ENCODE data around the gene CCDC102B.

Gene CCDC102B

GRCh38 chr18:68822926-68823325, 25.0 kb downstream of the CCDC102B start:
- no peak for TF ChIP-seq CTCF (IDR thresholded peaks at IDR 0.05; ENCODE audit: low read length, missing control alignments)
- no peak for DNase-seq (ENCODE audit: low read depth)
- H3K4me3 ChIP-seq (replicated peaks; ENCODE audit: low read depth, low read length), result no peak overlapping the region

- H3K4me3 ChIP-seq (replicated peaks; ENCODE audit: low read depth, low read length), result no peak overlapping the region
- no peak for TF ChIP-seq CTCF (IDR thresholded peaks at IDR 0.05; ENCODE audit: low read length, missing control alignments)
- no peak for DNase-seq (ENCODE audit: low read depth)
Observed at GRCh38 chr18:68826121-68826520, 28.2 kb downstream of the CCDC102B start.

- no peak overlapping the region for H3K4me3 ChIP-seq (replicated peaks; ENCODE audit: low read depth, low read length)
- DNase-seq (ENCODE audit: low read depth), result no peak
- TF ChIP-seq CTCF (IDR thresholded peaks at IDR 0.05; ENCODE audit: low read length, missing control alignments), result no peak
Observed at GRCh38 chr18:68830256-68831045, 32.6 kb downstream of the CCDC102B start.

GRCh38 chr18:68833756-68834155, 35.9 kb downstream of the CCDC102B start:
- no peak overlapping the region for H3K4me3 ChIP-seq (replicated peaks; ENCODE audit: low read depth, low read length)
- DNase-seq (ENCODE audit: low read depth), result no peak
- TF ChIP-seq CTCF (IDR thresholded peaks at IDR 0.05; ENCODE audit: low read length, missing control alignments), result no peak

- no peak for DNase-seq (ENCODE audit: low read depth)
- TF ChIP-seq CTCF (IDR thresholded peaks at IDR 0.05; ENCODE audit: low read length, missing control alignments), result no peak
- no peak overlapping the region for H3K4me3 ChIP-seq (replicated peaks; ENCODE audit: low read depth, low read length)
Observed at GRCh38 chr18:68837665-68838451, 40.0 kb downstream of the CCDC102B start.

GRCh38 chr18:68839701-68840100, 41.8 kb downstream of the CCDC102B start:
- no peak for TF ChIP-seq CTCF (IDR thresholded peaks at IDR 0.05; ENCODE audit: low read length, missing control alignments)
- DNase-seq (ENCODE audit: low read depth), result no peak
- no peak overlapping the region for H3K4me3 ChIP-seq (replicated peaks; ENCODE audit: low read depth, low read length)
